ENCODE data around the gene DMKN. TPM values are rescaled to one million over a fixed set of nuclear protein-coding genes. Genes with fewer than 3 reads are reported as not detected.

DMKN gene
- total and polyA plus RNA-seq, 2 donors (not counting 3 experiments of a cell fraction or from before 2014, with no cell fraction given): not detected

- H3K9ac ChIP-seq (replicated peaks; ENCODE audit: extremely low read depth, insufficient read depth, low read length): no peak overlapping the region
- no peak overlapping the region for H3K4me2 ChIP-seq (ENCODE audit: insufficient read depth, low read length)
- dilution Hi-C loops (cut with MboI; ENCODE audit: extremely low pct_ligation_motif_present, low sequenced_read_pairs) (no loop called here), intact Hi-C loops (cut with micrococcal nuclease) (no loop called here)
- BruUV-seq (replicated peaks): no TSS peak
- no peak overlapping the region for H2AFZ ChIP-seq (ENCODE audit: low read depth, low read length)
- H3K4me3 ChIP-seq (replicated peaks in 1 of 3; ENCODE audit: insufficient read depth in 1 of 3, low read depth in 1 of 3, low read length in 3 of 3): no peak overlapping the region
- H3K9me3 ChIP-seq (replicated peaks; ENCODE audit: control insufficient read depth, insufficient read depth, low read length): no peaks in the 10 kb centered on the region
- no peaks in the 10 kb centered on the region for H3K79me2 ChIP-seq (ENCODE audit: control insufficient read depth, insufficient read depth, low read length)
- FAIRE-seq: no peak
- H3K27me3 ChIP-seq (ENCODE audit: control insufficient read depth in 2 of 2, insufficient read depth in 2 of 2, low read length in 2 of 2): peaks cover 2 to 3% of the 10 kb centered on the region in 2 experiments
- H3K9me1 ChIP-seq (replicated peaks; ENCODE audit: control insufficient read depth, extremely low read depth, insufficient read depth, low read length): no peaks in the 10 kb centered on the region
- ChIA-PET POLR2A (no interaction called here), CTCF (interaction anchor here (1.2 kb wide), 1 partner anchor 13 kb away, joined by 3 read pairs; no protein-coding TSS in a partner anchor)
- no peaks in the 10 kb centered on the region for H3K36me3 ChIP-seq (ENCODE audit: control insufficient read depth in 2 of 2, extremely low read depth in 1 of 2, insufficient read depth in 2 of 2, low read length in 2 of 2)
- no peak overlapping the region for H3K27ac ChIP-seq (ENCODE audit: insufficient read depth, low read depth, low read length)
- no peaks in the 10 kb centered on the region for H4K20me1 ChIP-seq (replicated peaks; ENCODE audit: control insufficient read depth, extremely low read depth, insufficient read depth, low read length)
- H3K4me1 ChIP-seq (ENCODE audit: control insufficient read depth, extremely low read depth, insufficient read depth, low read length): peaks cover under 1% of the 10 kb centered on the region
- TF ChIP-seq FOS (IDR thresholded peaks at IDR 0.05; ENCODE audit: borderline replicate concordance, insufficient read depth, low read length): no peak
- no peak for TF ChIP-seq EZH2 (IDR thresholded peaks at IDR 0.05; ENCODE audit: borderline replicate concordance, low read depth, low read length, severe bottlenecking)
- TF ChIP-seq GATA2 (IDR thresholded peaks at IDR 0.05; ENCODE audit: insufficient read depth, insufficient read length, low read depth, low read length): no peak
- TF ChIP-seq MAX (IDR thresholded peaks at IDR 0.05; ENCODE audit: insufficient read depth, insufficient read length): no peak
- TF ChIP-seq CTCF (IDR thresholded peaks at IDR 0.05; ENCODE audit: extremely low read depth in 1 of 2, insufficient read depth in 1 of 2, low read depth in 1 of 2, low read length in 2 of 2): no peak
- no peak for TF ChIP-seq JUN (IDR thresholded peaks at IDR 0.05; ENCODE audit: borderline replicate concordance, insufficient read depth, insufficient read length, low read depth)
- TF ChIP-seq POLR2A (IDR thresholded peaks at IDR 0.05; ENCODE audit: low read depth, low read length): no peak
- TF ChIP-seq MYC (IDR thresholded peaks at IDR 0.05; ENCODE audit: low read depth, low read length): no peak
- no peak for TF ChIP-seq POLR2AphosphoS5 (IDR thresholded peaks at IDR 0.05; ENCODE audit: insufficient read depth, low read depth, low read length)
- no peak for DNase-seq (ENCODE audit: low read depth, low spot score)
These were observed 25.9 kb upstream of the DMKN start for GRCh38 chr19:35539314-35539713.

All from endothelial cell of umbilical vein (primary cell).